Liver (tissue), 9 donors: ENCODE data around the gene UBE2V1. TPM values are rescaled to one million over a fixed set of nuclear protein-coding genes. Genes with fewer than 3 reads are reported as not detected.
A peak's percentile ranks its signal among the peaks of the same experiment; 100 is the strongest.

Source experiments
- DNase-seq: peaks from one replicate; pipeline ENCODE4 v3.0.0-alpha.2; 2017; ENCODE audit warnings: low spot score
- H3K27ac ChIP-seq, 2 donors: one replicate each; pipeline ENCODE4 v1.7.0; 2013; ENCODE audit warnings: inconsistent platforms in 2 of 2, low read length in 2 of 2, control low read depth in 1 of 2, low read depth in 1 of 2, mild to moderate bottlenecking in 1 of 2
- H3K27me3 ChIP-seq, 4 donors: one replicate each; pipeline versions ENCODE4 v1.6.1 to v1.7.0; 2013; ENCODE audit warnings: low read length in 3 of 4, inconsistent platforms in 1 of 4, mild to moderate bottlenecking in 1 of 4, moderate library complexity in 1 of 4; ENCODE audit not compliant: control insufficient read depth in 4 of 4, insufficient read depth in 4 of 4
- H3K36me3 ChIP-seq, 4 donors: one replicate each; pipeline versions ENCODE4 v1.6.1 to v1.7.0; 2013; ENCODE audit warnings: low read length in 3 of 4, mild to moderate bottlenecking in 3 of 4, low read depth in 1 of 4, moderate library complexity in 1 of 4; ENCODE audit not compliant: control insufficient read depth in 4 of 4, insufficient read depth in 3 of 4
- H3K4me1 ChIP-seq, 4 donors: one replicate each; pipeline versions ENCODE4 v1.6.1 to v1.7.0; 2013; ENCODE audit warnings: low read length in 3 of 4, mild to moderate bottlenecking in 3 of 4, moderate library complexity in 1 of 4; ENCODE audit not compliant: control insufficient read depth in 4 of 4, insufficient read depth in 4 of 4
- H3K4me3 ChIP-seq, 3 donors: one replicate each; pipeline versions ENCODE4 v1.6.1 to v1.7.0; 2013; ENCODE audit warnings: low read length in 3 of 3, control low read depth in 1 of 3, low read depth in 1 of 3, mild to moderate bottlenecking in 1 of 3
- H3K9ac ChIP-seq, 2 donors: one replicate each; pipeline ENCODE4 v1.7.0; 2013; ENCODE audit warnings: low read length in 2 of 2, mild to moderate bottlenecking in 2 of 2, moderate library complexity in 2 of 2, control low read depth in 1 of 2, low read depth in 1 of 2
- H3K9me3 ChIP-seq, 4 donors: one replicate each; pipeline versions ENCODE4 v1.6.1 to v1.7.0; 2013; ENCODE audit warnings: low read length in 3 of 4; ENCODE audit not compliant: control insufficient read depth in 4 of 4
- ATF3 ChIP-seq: IDR thresholded peaks from 2 replicates; pipeline ENCODE4 v1.6.1; 2016; ENCODE audit warnings: antibody characterized with exemption
- CTCF ChIP-seq: fragments of 150-350 bp; IDR thresholded peaks from 2 replicates; pipeline ENCODE4 v1.5.1; 2017; ENCODE audit warnings: improper control_type of control experiment, low read depth, low read length; ENCODE audit not compliant: missing input control
- EGR1 ChIP-seq, 2 donors: IDR thresholded peaks; 2 replicates each; pipeline ENCODE4 v1.6.1; 2016 to 2018; ENCODE audit warnings: antibody characterized with exemption in 2 of 2, low read depth in 2 of 2
- FOXA1 ChIP-seq: IDR thresholded peaks from 2 replicates; pipeline ENCODE4 v1.6.1; 2016; ENCODE audit warnings: antibody characterized with exemption
- GABPA ChIP-seq, 2 donors: IDR thresholded peaks in 1 of 2; conservative IDR thresholded peaks in 1 of 2; 2 replicates each; pipeline ENCODE4 v1.6.1; 2016; ENCODE audit warnings: antibody characterized with exemption in 2 of 2, mild to moderate bottlenecking in 1 of 2, moderate library complexity in 1 of 2
- HNF4A ChIP-seq, 2 donors: conservative IDR thresholded peaks; 2 replicates each; pipeline ENCODE4 v1.6.1; 2016; ENCODE audit warnings: antibody characterized with exemption in 2 of 2, mild to moderate bottlenecking in 2 of 2
- HNF4G ChIP-seq: IDR thresholded peaks from 2 replicates; pipeline ENCODE4 v1.6.1; 2016; ENCODE audit warnings: antibody characterized with exemption
- MAX ChIP-seq: IDR thresholded peaks from 2 replicates; pipeline ENCODE4 v1.6.1; 2016; ENCODE audit warnings: antibody characterized with exemption
- RAD21 ChIP-seq, 2 donors: IDR thresholded peaks; 2 replicates each; pipeline ENCODE4 v1.6.1; 2016; ENCODE audit warnings: antibody characterized with exemption in 2 of 2, mild to moderate bottlenecking in 2 of 2
- REST ChIP-seq: IDR thresholded peaks from 2 replicates; pipeline ENCODE4 v1.6.1; 2016; ENCODE audit warnings: antibody characterized with exemption, mild to moderate bottlenecking
- SP1 ChIP-seq: IDR thresholded peaks from 2 replicates; pipeline ENCODE4 v1.6.1; 2018; ENCODE audit warnings: antibody characterized with exemption, mild to moderate bottlenecking
- TAF1 ChIP-seq: conservative IDR thresholded peaks from 2 replicates; pipeline ENCODE4 v1.6.1; 2016; ENCODE audit warnings: antibody characterized with exemption, mild to moderate bottlenecking
- YY1 ChIP-seq: IDR thresholded peaks from 2 replicates; pipeline ENCODE4 v1.6.1; 2016; ENCODE audit warnings: antibody characterized with exemption, mild to moderate bottlenecking
- ZBTB33 ChIP-seq: IDR thresholded peaks from 2 replicates; pipeline ENCODE4 v1.6.1; 2016; ENCODE audit warnings: antibody characterized with exemption
- WGBS: extraction: QIAGEN DNeasy Blood & Tissue Kit; methylation state at CpG from one replicate; pipeline ENCODE4 v1.1.7; 2013; 5-methylcytosine and 5-hydroxymethylcytosine counted together
- polyA plus RNA-seq, 2 donors: library from polyadenylated mRNA; stranded (reverse) in 1 of 2; unstranded in 1 of 2; fragments of 200-250 nt in 1 of 2; fragments of >200 nt in 1 of 2; fragmentation: Nextera tagmentation in 1 of 2; extraction: Ambion mirVana in 1 of 2; gene quantifications; one replicate each; pipeline versions ENCODE4 v1.2.1 to v1.2.3, GENCODE V29; 2013 to 2015
- total RNA-seq, 2 donors: library from RNA; depleted of rRNA; stranded (reverse); fragments of >200 nt; gene quantifications; one replicate each; pipeline ENCODE4 v1.2.3, GENCODE V29; 2014
- donor health status: healthy.
- donor health status: healthy.
- donor health status: healthy.
- donor health status: healthy.
- donor health status: healthy.

UBE2V1 gene
- total and polyA plus RNA-seq, 4 donors = 27.9 to 53.0 (median 34.2) TPM

- peak overlapping the region in 1 of 2 donors; percentile 22 for H3K27ac ChIP-seq
- peaks cover 9 to 50% (median 33%) of the 10 kb centered on the region in 4 donors for H3K4me1 ChIP-seq
- H3K4me3 ChIP-seq = no peak overlapping the region
- H3K27me3 ChIP-seq = no peaks in the 10 kb centered on the region
- WGBS = 98% methylated on average over 3 of the region's 3 CpGs
- TF ChIP-seq CTCF (no peak), SP1 (no peak)
- peaks cover 3 to 18% (median 13%) of the 10 kb centered on the region in 4 donors for H3K36me3 ChIP-seq
- no peak for DNase-seq
- H3K9ac ChIP-seq = no peak overlapping the region
- no peaks in the 10 kb centered on the region for H3K9me3 ChIP-seq
These were observed 12.3 kb upstream of the UBE2V1 start for GRCh38 chr20:50125279-50125678.

- DNase-seq = no peak
- peaks cover 3 to 18% (median 13%) of the 10 kb centered on the region in 4 donors for H3K36me3 ChIP-seq
These were observed 11.5 kb upstream of the UBE2V1 start for GRCh38 chr20:50124496-50124895.

More at GRCh38 chr20:50124496-50124895, 11.5 kb upstream of the UBE2V1 start:
- Histone ChIP-seq H3K27ac (peak overlapping the region; percentile 65 to 85), H3K9me3 (no peaks in the 10 kb centered on the region), H3K27me3 (no peaks in the 10 kb centered on the region), H3K4me3 (no peak overlapping the region), H3K9ac (no peak overlapping the region), H3K4me1 (peaks cover 9 to 50% (median 33%) of the 10 kb centered on the region in 4 donors)
- 96% methylated on average over 9 of the region's 9 CpGs for WGBS
- no peak for TF ChIP-seq ATF3
- no peak for TF ChIP-seq GABPA (IDR thresholded peaks at IDR 0.05 in 1 of 2, conservative IDR thresholded peaks at IDR 0.05 in 1 of 2)
- TF ChIP-seq RAD21 (IDR thresholded peaks at IDR 0.05) = no peak
- TF ChIP-seq HNF4A (conservative IDR thresholded peaks at IDR 0.05) = no peak
- TF ChIP-seq TAF1 = no peak
- TF ChIP-seq SP1 = no peak
- TF ChIP-seq YY1 = no peak
- no peak for TF ChIP-seq FOXA1
- no peak for TF ChIP-seq HNF4G
- TF ChIP-seq REST = no peak
- TF ChIP-seq MAX = no peak
- TF ChIP-seq ZBTB33 = no peak
- TF ChIP-seq EGR1 (IDR thresholded peaks at IDR 0.05; ENCODE audit: low read depth in 2 of 2) = no peak
